ENCODE measurements around the gene MTHFD1.

Gene MTHFD1

DNA sequence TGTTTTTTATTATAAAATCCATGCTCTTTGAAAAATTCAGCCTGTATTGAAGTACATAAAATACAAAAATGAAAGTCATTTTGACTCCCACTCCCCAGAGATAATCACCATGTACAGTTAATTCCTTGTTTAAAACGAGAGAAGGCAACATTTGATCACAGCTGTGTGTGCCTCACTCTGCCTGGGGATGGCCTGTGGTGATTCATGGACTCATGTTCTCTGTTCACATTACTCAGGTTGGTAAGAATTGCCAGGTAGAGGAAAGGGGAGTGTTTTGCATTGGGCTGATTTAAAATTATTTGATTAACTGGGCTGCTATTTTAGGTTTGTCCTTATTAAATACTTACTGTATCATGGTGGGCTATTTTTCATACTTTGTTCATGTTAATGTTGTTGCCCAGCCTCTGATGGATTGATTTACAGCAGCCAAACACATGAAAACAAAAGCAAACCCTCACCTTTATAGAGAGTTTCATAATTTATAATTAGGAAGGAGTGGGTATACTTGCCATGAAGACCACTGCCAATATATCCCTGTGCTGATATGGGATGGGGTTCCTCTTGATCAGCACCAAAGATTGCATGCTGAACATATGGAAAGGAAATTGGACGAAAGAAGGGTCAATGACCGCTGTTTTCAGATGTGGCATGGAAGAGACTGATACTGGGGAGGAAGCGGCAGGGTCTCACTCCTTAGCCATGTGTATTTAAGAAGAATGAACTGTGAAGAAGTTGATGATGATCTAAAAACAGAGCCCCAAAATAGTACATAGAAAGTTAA is 119.4 kb downstream of the MTHFD1 start:
- TF ChIP-seq, protein P1, sequence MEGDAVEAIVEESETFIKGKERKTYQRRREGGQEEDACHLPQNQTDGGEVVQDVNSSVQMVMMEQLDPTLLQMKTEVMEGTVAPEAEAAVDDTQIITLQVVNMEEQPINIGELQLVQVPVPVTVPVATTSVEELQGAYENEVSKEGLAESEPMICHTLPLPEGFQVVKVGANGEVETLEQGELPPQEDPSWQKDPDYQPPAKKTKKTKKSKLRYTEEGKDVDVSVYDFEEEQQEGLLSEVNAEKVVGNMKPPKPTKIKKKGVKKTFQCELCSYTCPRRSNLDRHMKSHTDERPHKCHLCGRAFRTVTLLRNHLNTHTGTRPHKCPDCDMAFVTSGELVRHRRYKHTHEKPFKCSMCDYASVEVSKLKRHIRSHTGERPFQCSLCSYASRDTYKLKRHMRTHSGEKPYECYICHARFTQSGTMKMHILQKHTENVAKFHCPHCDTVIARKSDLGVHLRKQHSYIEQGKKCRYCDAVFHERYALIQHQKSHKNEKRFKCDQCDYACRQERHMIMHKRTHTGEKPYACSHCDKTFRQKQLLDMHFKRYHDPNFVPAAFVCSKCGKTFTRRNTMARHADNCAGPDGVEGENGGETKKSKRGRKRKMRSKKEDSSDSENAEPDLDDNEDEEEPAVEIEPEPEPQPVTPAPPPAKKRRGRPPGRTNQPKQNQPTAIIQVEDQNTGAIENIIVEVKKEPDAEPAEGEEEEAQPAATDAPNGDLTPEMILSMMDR (IDR thresholded peaks at IDR 0.05; ENCODE audit: low read length, missing control alignments): no peak

DNA sequence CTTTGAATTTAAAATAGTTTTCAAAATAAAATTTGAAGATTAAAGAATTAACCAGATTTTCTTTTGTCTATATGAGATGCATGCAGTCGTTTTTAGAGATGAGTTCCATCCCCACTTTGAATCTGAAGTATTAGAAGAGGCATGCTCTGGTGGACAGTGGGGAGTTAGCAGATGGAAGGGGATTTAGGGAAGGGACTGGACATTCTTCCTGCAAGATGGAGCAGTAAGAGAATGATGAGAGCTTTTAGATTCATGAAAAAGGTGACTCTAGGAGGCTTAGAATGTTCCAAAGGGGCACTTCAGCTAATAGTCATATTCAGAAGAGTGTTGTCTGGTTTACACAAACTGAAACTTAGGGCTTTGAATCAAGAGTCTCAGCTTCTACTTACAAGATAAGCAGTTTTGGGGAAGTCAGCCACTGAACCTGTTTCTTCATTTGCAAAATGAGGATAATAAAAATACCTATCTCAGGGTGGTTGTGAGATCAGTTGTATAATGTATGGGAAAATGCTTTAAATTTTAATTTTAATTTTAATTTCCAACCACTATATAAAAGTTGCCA is 120.1 kb downstream of the MTHFD1 start:
- DNase-seq (ENCODE audit: low read depth): no peak
- no peak overlapping the region for H3K4me3 ChIP-seq (replicated peaks; ENCODE audit: low read depth, low read length)
- TF ChIP-seq, protein P1 (IDR thresholded peaks at IDR 0.05; ENCODE audit: low read length, missing control alignments): no peak

More for the DNA sequence above, 119.4 kb downstream of the MTHFD1 start:
- DNase-seq (ENCODE audit: low read depth): no peak
- H3K4me3 ChIP-seq (replicated peaks; ENCODE audit: low read depth, low read length): peak overlapping the region; percentile 40

DNA sequence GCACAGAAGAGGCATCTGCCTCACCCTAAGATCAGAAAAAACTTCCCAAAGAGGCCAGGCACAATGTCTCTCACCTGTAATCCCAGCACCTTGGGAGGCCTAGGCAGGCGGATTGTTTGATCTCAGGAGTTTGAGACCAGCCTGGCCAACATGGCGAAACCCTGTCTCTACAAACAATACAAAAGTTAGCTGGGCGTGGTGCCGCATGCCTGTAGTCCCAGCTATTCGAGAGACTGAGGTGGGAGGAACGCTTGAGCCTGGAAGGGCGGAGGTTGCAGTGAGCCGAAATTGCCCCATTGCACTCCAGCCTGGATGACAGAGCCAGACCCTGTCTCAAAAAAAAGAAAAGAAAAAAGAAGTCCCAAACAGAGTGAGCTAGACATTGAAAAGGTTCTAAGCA is 120.9 kb downstream of the MTHFD1 start:
- DNase-seq (ENCODE audit: low read depth): no peak
- H3K4me3 ChIP-seq (replicated peaks; ENCODE audit: low read depth, low read length): no peak overlapping the region
- TF ChIP-seq, protein P1 (IDR thresholded peaks at IDR 0.05; ENCODE audit: low read length, missing control alignments): no peak
